ENCODE measurements around the gene HOXB3. TPM values are rescaled to one million over a fixed set of nuclear protein-coding genes. Genes with fewer than 3 reads are reported as not detected.

The HOXB3 gene
- total RNA-seq, 4 donors from 2014 or later = 3.7 to 14.1 (median 9.4) TPM

- 51 to 53% methylated on average over 6 of the region's 6 CpGs for WGBS, 2 donors
- no peak for TF ChIP-seq EP300 (IDR thresholded peaks at IDR 0.05)
- TF ChIP-seq CTCF (IDR thresholded peaks at IDR 0.05) = no peak
- Histone ChIP-seq H3K27me3 (peaks cover 0 to 97% of the 10 kb centered on the region in 2 donors), H3K36me3 (no peaks in the 10 kb centered on the region), H3K9me3 (no peaks in the 10 kb centered on the region), H3K4me1 (peaks cover 0 to 57% (median 8%) of the 10 kb centered on the region in 4 donors), H3K27ac (peak overlapping the region in 1 of 4 donors; percentile 6), H3K4me3 (no peak overlapping the region)
- DNase-seq (ENCODE audit: low spot score in 2 of 2) = no peak
These were observed 22.8 kb downstream of the HOXB3 start for GRCh38 chr17:48567209-48567608.

- H3K27me3 ChIP-seq = peaks cover 0 to 98% of the 10 kb centered on the region in 2 donors
- H3K36me3 ChIP-seq = no peaks in the 10 kb centered on the region
- WGBS, 2 donors = 45 to 65% methylated on average over 2 of the region's 2 CpGs
- H3K27ac ChIP-seq = peak overlapping the region in 2 of 4 donors; percentile 6 to 20
- peaks cover 0 to 59% (median 9%) of the 10 kb centered on the region in 4 donors for H3K4me1 ChIP-seq
- no peak for TF ChIP-seq EP300 (IDR thresholded peaks at IDR 0.05)
- TF ChIP-seq CTCF (IDR thresholded peaks at IDR 0.05) = no peak
- no peak for TF ChIP-seq POLR2A (IDR thresholded peaks at IDR 0.05)
- no peak overlapping the region for H3K4me3 ChIP-seq
- no peak for DNase-seq (ENCODE audit: low spot score in 2 of 2)
- H3K9me3 ChIP-seq = no peaks in the 10 kb centered on the region
These were observed 23.3 kb downstream of the HOXB3 start for GRCh38 chr17:48566717-48567116.

- Histone ChIP-seq H3K27ac (no peak overlapping the region), H3K27me3 (peaks cover 0 to 98% of the 10 kb centered on the region in 2 donors), H3K36me3 (no peaks in the 10 kb centered on the region), H3K9me3 (no peaks in the 10 kb centered on the region), H3K4me3 (no peak overlapping the region), H3K4me1 (peaks cover 0 to 56% (median 10%) of the 10 kb centered on the region in 4 donors)
- 68 to 69% methylated on average over 4 of the region's 4 CpGs for WGBS, 2 donors
- no peak for TF ChIP-seq CTCF (IDR thresholded peaks at IDR 0.05)
- no peak for TF ChIP-seq EP300 (IDR thresholded peaks at IDR 0.05)
- no peak for TF ChIP-seq POLR2A (IDR thresholded peaks at IDR 0.05)
- no peak for DNase-seq (ENCODE audit: low spot score in 2 of 2)
These were observed 23.9 kb downstream of the HOXB3 start for GRCh38 chr17:48565925-48566710.

- H3K4me1 ChIP-seq = peaks cover 0 to 46% (median 10%) of the 10 kb centered on the region in 4 donors
These were observed 25.0 kb downstream of the HOXB3 start for GRCh38 chr17:48565022-48565554.

More at GRCh38 chr17:48565022-48565554, 25.0 kb downstream of the HOXB3 start:
- WGBS, 2 donors = 60 to 69% methylated on average over 2 of the region's 2 CpGs
- Histone ChIP-seq H3K36me3 (no peaks in the 10 kb centered on the region), H3K27ac (peak overlapping the region in 2 of 4 donors; percentile 61 to 65), H3K27me3 (peaks cover 0 to 98% of the 10 kb centered on the region in 2 donors), H3K4me3 (no peak overlapping the region), H3K9me3 (no peaks in the 10 kb centered on the region)
- no peak for TF ChIP-seq CTCF (IDR thresholded peaks at IDR 0.05)
- no peak for TF ChIP-seq EP300 (IDR thresholded peaks at IDR 0.05)
- TF ChIP-seq POLR2A (IDR thresholded peaks at IDR 0.05) = no peak
- no peak for DNase-seq (ENCODE audit: low spot score in 2 of 2)
